Parathyroid adenoma (tissue), 2 donors: ENCODE results near the gene RARS1.

Experiments used
- H2AFZ ChIP-seq: fragments of 300-600 bp; sonication (generic); one replicate; pipeline ENCODE4 v1.7.0; 2017; ENCODE audit warnings: antibody characterized with exemption, mild to moderate bottlenecking
- H3K27ac ChIP-seq: fragments of 300-600 bp; sonication (generic); one replicate; pipeline ENCODE4 v1.7.0; 2017
- H3K27me3 ChIP-seq: fragments of 300-600 bp; sonication (generic); one replicate; pipeline ENCODE4 v1.7.0; 2017; ENCODE audit warnings: low read length; ENCODE audit not compliant: control insufficient read depth, insufficient read depth
- H3K36me3 ChIP-seq: fragments of 300-600 bp; sonication (generic); one replicate; pipeline ENCODE4 v1.7.0; 2017; ENCODE audit warnings: low read length; ENCODE audit not compliant: control insufficient read depth, insufficient read depth
- H3K4me1 ChIP-seq: fragments of 300-600 bp; sonication (generic); one replicate; pipeline ENCODE4 v1.7.0; 2017; ENCODE audit warnings: control low read depth
- H3K4me2 ChIP-seq: fragments of 300-600 bp; sonication (generic); one replicate; pipeline ENCODE4 v1.7.0; 2017; ENCODE audit warnings: low read length
- H3K4me3 ChIP-seq: fragments of 300-600 bp; sonication (generic); one replicate; pipeline ENCODE4 v1.7.0; 2017; ENCODE audit warnings: low read depth, low read length
- H3K79me2 ChIP-seq: fragments of 300-600 bp; sonication (generic); one replicate; pipeline ENCODE4 v1.7.0; 2017; ENCODE audit warnings: control low read depth
- H3K9ac ChIP-seq: fragments of 300-600 bp; sonication (generic); one replicate; pipeline ENCODE4 v1.7.0; 2017; ENCODE audit warnings: mild to moderate bottlenecking
- H3K9me3 ChIP-seq: fragments of 300-600 bp; sonication (generic); one replicate; pipeline ENCODE4 v1.7.0; 2017; ENCODE audit warnings: low read length; ENCODE audit not compliant: control insufficient read depth
- TF ChIP-seq, protein P1 (sequence below): fragments of 300-600 bp; sonication (generic); IDR thresholded peaks from one replicate; pipeline ENCODE4 v1.7.0; 2017; ENCODE audit warnings: antibody characterized with exemption, mild to moderate bottlenecking
- donor health status: primary hyperparathyroidism.

The RARS1 gene

DNA sequence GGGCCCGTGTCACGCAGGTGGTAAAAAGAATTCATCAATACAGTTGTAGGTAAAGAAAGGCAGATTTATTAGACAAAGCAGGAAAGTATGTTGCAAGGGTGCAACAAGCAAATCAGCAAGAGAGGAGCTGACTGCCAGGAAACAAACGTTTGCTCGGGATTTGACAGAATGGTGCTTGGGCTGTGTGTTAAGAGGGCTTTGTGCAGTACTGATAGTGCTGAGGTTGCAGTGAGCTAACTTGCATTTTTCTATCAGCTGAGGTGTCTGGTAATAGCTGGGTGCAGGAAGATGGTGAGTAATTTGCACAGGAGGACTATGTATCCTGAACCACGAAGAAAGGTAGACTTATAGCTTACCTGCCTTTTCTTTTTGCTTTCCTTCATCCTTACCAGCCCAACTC lies 3.9 kb upstream of the RARS1 start:
- H3K4me1 ChIP-seq, result no peaks in the 10 kb centered on the region
- no peak overlapping the region for H2AFZ ChIP-seq
- no peaks in the 10 kb centered on the region for H3K27me3 ChIP-seq
- H3K9me3 ChIP-seq, result no peaks in the 10 kb centered on the region
- H3K9ac ChIP-seq, result no peak overlapping the region
- no peaks in the 10 kb centered on the region for H3K79me2 ChIP-seq
- TF ChIP-seq, protein P1, sequence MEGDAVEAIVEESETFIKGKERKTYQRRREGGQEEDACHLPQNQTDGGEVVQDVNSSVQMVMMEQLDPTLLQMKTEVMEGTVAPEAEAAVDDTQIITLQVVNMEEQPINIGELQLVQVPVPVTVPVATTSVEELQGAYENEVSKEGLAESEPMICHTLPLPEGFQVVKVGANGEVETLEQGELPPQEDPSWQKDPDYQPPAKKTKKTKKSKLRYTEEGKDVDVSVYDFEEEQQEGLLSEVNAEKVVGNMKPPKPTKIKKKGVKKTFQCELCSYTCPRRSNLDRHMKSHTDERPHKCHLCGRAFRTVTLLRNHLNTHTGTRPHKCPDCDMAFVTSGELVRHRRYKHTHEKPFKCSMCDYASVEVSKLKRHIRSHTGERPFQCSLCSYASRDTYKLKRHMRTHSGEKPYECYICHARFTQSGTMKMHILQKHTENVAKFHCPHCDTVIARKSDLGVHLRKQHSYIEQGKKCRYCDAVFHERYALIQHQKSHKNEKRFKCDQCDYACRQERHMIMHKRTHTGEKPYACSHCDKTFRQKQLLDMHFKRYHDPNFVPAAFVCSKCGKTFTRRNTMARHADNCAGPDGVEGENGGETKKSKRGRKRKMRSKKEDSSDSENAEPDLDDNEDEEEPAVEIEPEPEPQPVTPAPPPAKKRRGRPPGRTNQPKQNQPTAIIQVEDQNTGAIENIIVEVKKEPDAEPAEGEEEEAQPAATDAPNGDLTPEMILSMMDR, result no peak
- no peak overlapping the region for H3K4me3 ChIP-seq
- no peak overlapping the region for H3K27ac ChIP-seq
- no peak overlapping the region for H3K4me2 ChIP-seq
- no peaks in the 10 kb centered on the region for H3K36me3 ChIP-seq

DNA sequence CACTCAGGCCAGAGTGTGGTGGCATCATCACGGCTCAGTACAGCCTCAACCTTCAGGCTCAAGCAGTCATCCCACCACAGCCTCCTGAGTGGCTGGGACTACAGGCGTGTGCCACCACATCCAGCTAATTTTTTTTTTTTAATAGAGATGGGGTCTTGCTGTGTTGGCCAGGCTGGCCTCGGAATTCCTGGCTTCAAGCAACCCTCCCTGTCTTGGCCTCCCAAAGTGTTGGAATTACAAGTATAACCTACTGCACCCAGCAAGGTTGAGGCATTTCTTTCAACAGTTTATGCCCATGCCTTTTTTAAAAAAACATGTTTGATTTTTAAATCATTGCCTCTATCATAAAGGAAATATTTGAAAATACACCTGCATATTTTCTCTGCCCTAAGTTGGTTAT lies 2.8 kb downstream of the RARS1 start:
- Histone ChIP-seq H3K27me3 (no peaks in the 10 kb centered on the region), H3K4me3 (no peak overlapping the region), H3K9ac (no peak overlapping the region), H3K9me3 (no peaks in the 10 kb centered on the region), H3K79me2 (peaks cover 9% of the 10 kb centered on the region), H3K4me1 (no peaks in the 10 kb centered on the region), H3K27ac (no peak overlapping the region), H3K4me2 (no peak overlapping the region), H2AFZ (no peak overlapping the region), H3K36me3 (no peaks in the 10 kb centered on the region)
- TF ChIP-seq, protein P1, result no peak

DNA sequence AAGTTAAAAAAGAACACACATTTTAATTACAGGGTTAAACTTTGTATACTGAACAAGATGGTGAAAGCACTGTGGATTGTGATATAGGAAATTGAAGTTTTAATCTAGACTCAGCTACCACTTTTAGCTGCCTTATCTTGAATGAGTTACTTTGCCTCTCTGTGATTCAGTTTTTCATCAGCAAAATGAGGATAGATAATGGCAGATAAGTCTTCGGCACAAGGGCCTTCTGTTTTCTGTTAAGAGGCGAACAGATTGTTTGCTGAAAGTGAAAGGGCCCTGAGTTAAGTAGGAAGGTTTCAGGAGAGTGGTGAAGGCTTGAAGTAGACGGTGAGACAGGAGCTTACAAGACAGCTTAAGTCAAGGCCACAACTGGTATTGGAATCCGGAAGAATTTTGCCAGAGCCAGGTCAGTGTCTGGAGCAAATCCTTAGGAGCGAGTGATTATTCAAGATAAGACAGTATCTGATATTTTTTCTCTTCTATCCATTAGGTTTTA lies 7.8 kb downstream of the RARS1 start:
- H3K4me2 ChIP-seq, result no peak overlapping the region
- TF ChIP-seq, protein P1, result no peak
- no peak overlapping the region for H3K4me3 ChIP-seq
- no peaks in the 10 kb centered on the region for H3K4me1 ChIP-seq
- no peak overlapping the region for H3K27ac ChIP-seq
- H3K9ac ChIP-seq, result no peak overlapping the region
- no peak overlapping the region for H2AFZ ChIP-seq
- H3K27me3 ChIP-seq, result no peaks in the 10 kb centered on the region
- H3K79me2 ChIP-seq, result peaks cover 9% of the 10 kb centered on the region
- H3K9me3 ChIP-seq, result no peaks in the 10 kb centered on the region
- H3K36me3 ChIP-seq, result no peaks in the 10 kb centered on the region

DNA sequence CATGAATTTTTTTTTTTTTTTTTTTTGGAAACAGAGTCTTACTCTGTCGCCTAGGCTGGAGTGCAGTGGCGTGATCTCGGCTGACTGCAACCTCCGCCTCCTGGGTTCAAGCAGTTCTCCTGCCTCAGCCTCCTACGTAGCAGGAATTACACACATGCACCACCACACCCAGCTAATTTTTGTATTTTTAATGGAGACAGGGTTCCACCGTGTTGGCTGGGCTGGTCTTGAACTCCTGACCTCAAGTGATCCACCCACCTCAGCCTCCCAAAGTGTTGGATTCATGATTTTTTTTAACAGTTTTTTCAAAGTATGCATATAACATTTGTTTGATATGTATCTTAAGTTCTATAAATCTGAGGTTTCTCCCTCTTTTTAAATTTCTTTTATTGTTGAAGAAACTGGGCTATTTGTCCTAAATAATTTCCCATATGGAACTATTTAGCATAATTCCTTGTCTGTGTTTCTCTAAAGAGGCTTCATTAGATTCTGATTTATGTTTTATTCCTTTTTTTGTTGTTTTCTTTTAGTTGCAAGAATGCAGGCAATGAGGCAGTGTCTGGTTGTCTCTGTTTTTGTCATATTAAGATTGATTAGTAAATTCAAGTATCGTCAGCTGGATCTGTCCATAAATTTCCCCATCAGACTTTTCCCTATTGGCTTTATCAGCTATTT lies 16.4 kb downstream of the RARS1 start:
- Histone ChIP-seq H3K4me3 (no peak overlapping the region), H3K27ac (no peak overlapping the region), H3K4me1 (no peaks in the 10 kb centered on the region), H3K27me3 (no peaks in the 10 kb centered on the region), H2AFZ (no peak overlapping the region), H3K36me3 (no peaks in the 10 kb centered on the region), H3K4me2 (no peak overlapping the region), H3K79me2 (no peaks in the 10 kb centered on the region), H3K9ac (no peak overlapping the region), H3K9me3 (no peaks in the 10 kb centered on the region)
- TF ChIP-seq, protein P1, result no peak

DNA sequence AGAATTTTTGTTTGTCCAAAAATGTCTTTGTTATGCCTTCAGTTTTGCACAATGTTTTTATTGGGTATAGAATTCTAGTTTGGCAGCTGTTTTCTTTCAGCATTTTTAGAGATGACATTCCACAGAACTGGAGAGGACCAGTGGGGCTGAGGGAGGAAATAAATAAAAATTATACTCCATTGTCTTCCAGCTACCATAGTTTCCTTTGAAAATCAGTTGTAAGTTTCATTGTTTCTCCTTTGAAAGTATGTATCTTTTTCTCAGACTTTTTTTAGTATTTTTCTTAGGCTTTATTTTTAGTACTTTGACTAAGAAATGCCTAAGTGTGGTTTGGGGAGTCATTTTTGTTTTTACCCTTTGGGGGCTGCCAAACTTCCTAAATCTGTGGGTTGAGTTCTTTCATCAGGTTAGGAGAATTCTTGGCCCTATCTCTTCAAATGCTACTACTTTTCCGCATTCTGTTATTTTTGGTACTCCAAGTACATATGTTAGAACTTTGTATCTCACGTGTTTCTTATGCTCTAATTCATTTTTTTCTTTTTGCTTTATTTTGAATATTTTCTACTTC lies 27.7 kb downstream of the RARS1 start:
- Histone ChIP-seq H3K9me3 (peaks cover 2% of the 10 kb centered on the region), H3K27me3 (no peaks in the 10 kb centered on the region), H3K4me2 (no peak overlapping the region), H3K79me2 (no peaks in the 10 kb centered on the region), H2AFZ (no peak overlapping the region), H3K36me3 (peaks cover 3% of the 10 kb centered on the region), H3K4me3 (no peak overlapping the region), H3K4me1 (no peaks in the 10 kb centered on the region), H3K9ac (no peak overlapping the region), H3K27ac (no peak overlapping the region)
- TF ChIP-seq, protein P1, result no peak
